Skeletal muscle tissue (tissue), 4 donors: ENCODE results near the gene KRTAP2-4. TPM values are rescaled to one million over a fixed set of nuclear protein-coding genes. Genes with fewer than 3 reads are reported as not detected.

Experiments
- H3K27ac ChIP-seq: one replicate; pipeline ENCODE4 v1.7.0; 2013; ENCODE audit warnings: mild to moderate bottlenecking, low read depth, low read length, inconsistent platforms
- H3K27me3 ChIP-seq, 3 donors: one replicate each; pipeline ENCODE4 v1.7.0; 2013; ENCODE audit warnings: low read length in 3 of 3; ENCODE audit not compliant: control insufficient read depth in 3 of 3, insufficient read depth in 3 of 3
- H3K36me3 ChIP-seq, 3 donors: one replicate each; pipeline ENCODE4 v1.7.0; 2013; ENCODE audit warnings: low read length in 3 of 3; ENCODE audit not compliant: control insufficient read depth in 3 of 3, insufficient read depth in 3 of 3
- H3K4me1 ChIP-seq, 3 donors: one replicate each; pipeline ENCODE4 v1.7.0; 2013; ENCODE audit warnings: low read length in 3 of 3, mild to moderate bottlenecking in 3 of 3; ENCODE audit not compliant: control insufficient read depth in 3 of 3, insufficient read depth in 3 of 3
- H3K4me3 ChIP-seq, 3 donors: one replicate each; pipeline ENCODE4 v1.7.0; 2013; ENCODE audit warnings: low read length in 3 of 3
- H3K9ac ChIP-seq, 3 donors: one replicate each; pipeline ENCODE4 v1.7.0; 2013; ENCODE audit warnings: low read length in 3 of 3, mild to moderate bottlenecking in 3 of 3, moderate library complexity in 2 of 3, low read depth in 1 of 3
- H3K9me3 ChIP-seq, 3 donors: one replicate each; pipeline ENCODE4 v1.7.0; 2013; ENCODE audit warnings: low read length in 3 of 3; ENCODE audit not compliant: control insufficient read depth in 3 of 3
- total RNA-seq: library from RNA; depleted of rRNA; stranded (reverse); fragments of >200 nt; gene quantifications from one replicate; pipeline ENCODE4 v1.2.3, GENCODE V29; 2014
- donor health status: Osteomylitis.

The KRTAP2-4 gene
- total RNA-seq, 1 donor from 2014 or later = not detected

GRCh38 chr17:41016578-41017215, 49.0 kb downstream of the KRTAP2-4 start:
- H3K27ac ChIP-seq = no peak overlapping the region
- no peaks in the 10 kb centered on the region for H3K9me3 ChIP-seq
- no peak overlapping the region for H3K9ac ChIP-seq
- H3K4me1 ChIP-seq = peaks cover 0 to 6% (median 5%) of the 10 kb centered on the region in 3 donors
- H3K4me3 ChIP-seq = no peak overlapping the region
- H3K36me3 ChIP-seq = no peaks in the 10 kb centered on the region
- no peaks in the 10 kb centered on the region for H3K27me3 ChIP-seq

DNA sequence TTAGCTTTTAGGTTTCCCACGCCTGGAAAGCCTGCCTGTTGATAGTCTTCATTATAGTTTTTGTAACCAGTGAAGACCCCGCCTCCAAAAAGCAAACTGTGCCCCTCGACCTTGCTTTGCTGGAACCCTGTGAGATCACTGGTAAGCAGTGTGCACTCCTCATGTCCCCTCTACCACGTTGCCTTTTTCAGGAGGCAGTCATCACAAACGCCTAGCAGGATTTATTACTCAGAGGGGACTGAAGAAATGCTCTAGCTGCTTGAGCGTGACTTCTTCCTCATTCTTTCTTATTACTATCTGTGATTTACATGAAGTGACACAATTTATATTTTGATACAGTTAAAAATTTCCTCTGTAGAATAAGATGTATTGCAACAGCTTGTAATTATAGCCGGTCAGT, 50.2 kb downstream of the KRTAP2-4 start:
- no peaks in the 10 kb centered on the region for H3K9me3 ChIP-seq

More for the DNA sequence above, 50.2 kb downstream of the KRTAP2-4 start:
- no peaks in the 10 kb centered on the region for H3K27me3 ChIP-seq
- no peak overlapping the region for H3K9ac ChIP-seq
- no peak overlapping the region for H3K4me3 ChIP-seq
- H3K36me3 ChIP-seq = no peaks in the 10 kb centered on the region
- H3K4me1 ChIP-seq = peaks cover 0 to 6% (median 5%) of the 10 kb centered on the region in 3 donors
- H3K27ac ChIP-seq = no peak overlapping the region

Other genes with a start within 250 kb of the KRTAP2-4 start
- gene KRT10, start 243.3 kb downstream of the KRTAP2-4 start, total RNA-seq = 2.6 TPM
- not detected for gene KRT12, start 198.7 kb downstream of the KRTAP2-4 start, total RNA-seq
- gene KRT20, start 180.6 kb downstream of the KRTAP2-4 start, total RNA-seq = not detected
- 0.52 TPM for gene KRT23, start 128.2 kb downstream of the KRTAP2-4 start, total RNA-seq
- 3.1 TPM for gene KRT39, start 98.9 kb downstream of the KRTAP2-4 start, total RNA-seq
- gene KRT40, start 81.6 kb downstream of the KRTAP2-4 start, total RNA-seq = 6.3 TPM
- not detected for gene KRTAP3-3, start 71.7 kb downstream of the KRTAP2-4 start, total RNA-seq
- not detected for gene KRTAP3-2, start 66.0 kb downstream of the KRTAP2-4 start, total RNA-seq
- gene KRTAP3-1, start 56.8 kb downstream of the KRTAP2-4 start, total RNA-seq = not detected
- not detected for gene KRTAP1-5, start 38.7 kb downstream of the KRTAP2-4 start, total RNA-seq
- gene KRTAP1-4, start 35.7 kb downstream of the KRTAP2-4 start, total RNA-seq = not detected
- gene KRTAP1-3, start 31.0 kb downstream of the KRTAP2-4 start, total RNA-seq = not detected
- not detected for gene KRTAP1-1, start 24.4 kb downstream of the KRTAP2-4 start, total RNA-seq
- gene KRTAP2-1, start 18.6 kb downstream of the KRTAP2-4 start, total RNA-seq = not detected
- gene KRTAP2-2, start 10.6 kb downstream of the KRTAP2-4 start, total RNA-seq = not detected
- gene KRTAP2-3, start 5.8 kb downstream of the KRTAP2-4 start, total RNA-seq = not detected
- gene KRTAP4-7, start 18.3 kb upstream of the KRTAP2-4 start, total RNA-seq = not detected
- gene KRTAP4-8, start 32.3 kb upstream of the KRTAP2-4 start, total RNA-seq = not detected
- gene KRTAP4-16, start 36.3 kb upstream of the KRTAP2-4 start, total RNA-seq = not detected
- gene KRTAP4-9, start 39.5 kb upstream of the KRTAP2-4 start, total RNA-seq = not detected
- not detected for gene KRTAP4-11, start 52.5 kb upstream of the KRTAP2-4 start, total RNA-seq
- gene KRTAP4-12, start 58.3 kb upstream of the KRTAP2-4 start, total RNA-seq = not detected
- not detected for gene KRTAP4-6, start 74.7 kb upstream of the KRTAP2-4 start, total RNA-seq
- not detected for gene KRTAP4-5, start 83.9 kb upstream of the KRTAP2-4 start, total RNA-seq
- gene KRTAP4-4, start 94.9 kb upstream of the KRTAP2-4 start, total RNA-seq = not detected
- gene KRTAP4-3, start 102.3 kb upstream of the KRTAP2-4 start, total RNA-seq = not detected
- gene KRTAP4-2, start 112.3 kb upstream of the KRTAP2-4 start, total RNA-seq = not detected
- gene KRTAP4-1, start 119.0 kb upstream of the KRTAP2-4 start, total RNA-seq = not detected
- gene KRTAP9-1, start 124.0 kb upstream of the KRTAP2-4 start, total RNA-seq = not detected
- not detected for gene KRTAP9-2, start 160.8 kb upstream of the KRTAP2-4 start, total RNA-seq
- gene KRTAP9-3, start 166.6 kb upstream of the KRTAP2-4 start, total RNA-seq = not detected
- gene KRTAP9-8, start 172.1 kb upstream of the KRTAP2-4 start, total RNA-seq = not detected
- gene KRTAP9-4, start 183.8 kb upstream of the KRTAP2-4 start, total RNA-seq = not detected
- not detected for gene KRTAP9-9, start 189.5 kb upstream of the KRTAP2-4 start, total RNA-seq
- gene KRTAP9-6, start 199.5 kb upstream of the KRTAP2-4 start, total RNA-seq = not detected
- gene KRTAP9-7, start 209.8 kb upstream of the KRTAP2-4 start, total RNA-seq = not detected
- not detected for gene KRTAP29-1, start 237.0 kb upstream of the KRTAP2-4 start, total RNA-seq
- not detected for gene KRTAP16-1, start 243.4 kb upstream of the KRTAP2-4 start, total RNA-seq
- not detected for gene KRTAP17-1, start 249.8 kb upstream of the KRTAP2-4 start, total RNA-seq